H1 (cell line): ENCODE results near the gene MCCD1. TPM values are rescaled to one million over a fixed set of nuclear protein-coding genes. Genes with fewer than 3 reads are reported as not detected.

Experiments
- CTCF ChIA-PET: fragments of 300-600 bp; sonication (Branson Sonifier 250); formaldehyde crosslinking; loops from one replicate; lab custom pipeline; 2021; ENCODE audit not compliant: partially characterized antibody; lab: Charles Lee
- POLR2A ChIA-PET: fragments of 300-600 bp; sonication (Branson Sonifier 250); formaldehyde crosslinking; loops from one replicate; lab custom pipeline; 2021; ENCODE audit warnings: inconsistent platforms; ENCODE audit not compliant: partially characterized antibody; lab: Charles Lee
- DNase-seq, 2 experiments: peaks; one replicate each; pipeline versions ENCODE4 v3.0.0 to v3.0.0-alpha.2; 2010 to 2022; ENCODE audit warnings: low spot score in 2 of 2, low read depth in 1 of 2, mixed read lengths in 1 of 2
- FAIRE-seq: peaks from 2 replicates; lab custom pipeline; 2011; peaks lifted over from hg19 to GRCh38; lab: Jason Lieb, UNC
- H2AFZ ChIP-seq: 2 replicates; pipeline ENCODE4 v1.8.1; 2012; ENCODE audit warnings: low read length, inconsistent platforms
- H2AK5ac ChIP-seq: 2 replicates; pipeline ENCODE4 v1.6.1; 2013; ENCODE audit warnings: low read depth, low read length
- H2BK120ac ChIP-seq: replicated peaks from 2 replicates; pipeline ENCODE3; 2013; ENCODE audit warnings: low read depth, low read length, inconsistent platforms
- H2BK12ac ChIP-seq: 2 replicates; pipeline ENCODE4 v1.6.1; 2013; ENCODE audit warnings: low read depth, low read length
- H2BK15ac ChIP-seq: 2 replicates; pipeline ENCODE4 v1.6.1; 2013; ENCODE audit warnings: low read length
- H2BK20ac ChIP-seq: 2 replicates; pipeline ENCODE4 v1.6.1; 2013; ENCODE audit warnings: low read length
- H2BK5ac ChIP-seq: 2 replicates; pipeline ENCODE4 v1.6.1; 2013; ENCODE audit warnings: low read depth, low read length
- H3K14ac ChIP-seq: 2 replicates; pipeline ENCODE4 v1.6.1; 2013; ENCODE audit warnings: inconsistent platforms; ENCODE audit not compliant: insufficient read length
- H3K18ac ChIP-seq: 2 replicates; pipeline ENCODE4 v1.6.1; 2013; ENCODE audit warnings: low read length; ENCODE audit errors: extremely low read depth
- H3K23ac ChIP-seq: 2 replicates; pipeline ENCODE4 v1.6.1; 2013; ENCODE audit warnings: inconsistent platforms; ENCODE audit not compliant: insufficient read length
- H3K23me2 ChIP-seq: 2 replicates; pipeline ENCODE4 v1.6.1; 2013; ENCODE audit warnings: low read depth, low read length
- H3K27ac ChIP-seq: 2 replicates; pipeline ENCODE4 v1.6.1; 2011; ENCODE audit warnings: low read depth, low read length, inconsistent platforms
- H3K27me3 ChIP-seq, 4 experiments: replicated peaks in 1 of 4; 1 replicate in 1 of 4; 2 replicates in 3 of 4; pipeline versions ENCODE4 v1.6.1 to v1.8.1; 2011 to 2013; ENCODE audit warnings: low read length in 3 of 4, mild to moderate bottlenecking in 3 of 4, inconsistent platforms in 2 of 4, mixed read lengths in 2 of 4, moderate library complexity in 1 of 4; ENCODE audit not compliant: control insufficient read depth in 3 of 4, insufficient read depth in 3 of 4; ENCODE audit errors: extremely low read depth in 1 of 4
- H3K36me3 ChIP-seq, 4 experiments: 2 replicates each; pipeline versions ENCODE4 v1.6.1 to v1.8.1; 2011 to 2013; ENCODE audit warnings: mild to moderate bottlenecking in 4 of 4, low read length in 3 of 4, moderate library complexity in 2 of 4, control low read depth in 1 of 4, inconsistent platforms in 1 of 4; ENCODE audit not compliant: insufficient read depth in 4 of 4, control insufficient read depth in 2 of 4
- H3K4ac ChIP-seq: replicated peaks from 2 replicates; pipeline ENCODE3; 2013; ENCODE audit warnings: low read length, low read depth, mixed read lengths, inconsistent platforms; ENCODE audit not compliant: insufficient read length
- H3K4me1 ChIP-seq, 4 experiments: replicated peaks in 1 of 4; 1 replicate in 1 of 4; 2 replicates in 3 of 4; pipeline versions ENCODE4 v1.6.1 to v1.8.1; 2011 to 2013; ENCODE audit warnings: low read length in 3 of 4, inconsistent platforms in 2 of 4, mixed read lengths in 1 of 4; ENCODE audit not compliant: insufficient read depth in 4 of 4, control insufficient read depth in 3 of 4
- H3K4me2 ChIP-seq, 2 experiments: 2 replicates each; pipeline versions ENCODE4 v1.6.1 to v1.8.1; 2011 to 2013; ENCODE audit warnings: low read depth in 2 of 2, low read length in 2 of 2, control low read depth in 1 of 2, inconsistent platforms in 1 of 2, mild to moderate bottlenecking in 1 of 2; ENCODE audit not compliant: insufficient read depth in 1 of 2
- H3K4me3 ChIP-seq, 4 experiments: fragments of 200-600, 300-600 bp in 1 of 4; sonication (generic), shearing (Covaris generic), sonication (Bioruptor Twin) in 1 of 4; 2 replicates each; pipeline versions ENCODE4 v1.5.1 to v1.8.1; 2011 to 2016; ENCODE audit warnings: low read length in 4 of 4, low read depth in 3 of 4, control low read depth in 2 of 4, inconsistent platforms in 2 of 4, mild to moderate bottlenecking in 2 of 4, mixed read lengths in 1 of 4, moderate library complexity in 1 of 4; ENCODE audit not compliant: insufficient read depth in 2 of 4; ENCODE audit errors: extremely low read depth in 1 of 4
- H3K56ac ChIP-seq: replicated peaks from 2 replicates; pipeline ENCODE3; 2013; ENCODE audit warnings: low read depth, mild to moderate bottlenecking, mixed read lengths, low read length, inconsistent platforms; ENCODE audit not compliant: insufficient read length
- H3K79me1 ChIP-seq: 2 replicates; pipeline ENCODE4 v1.6.1; 2013; ENCODE audit warnings: low read depth, low read length, control low read depth
- H3K79me2 ChIP-seq, 2 experiments: 2 replicates each; pipeline versions ENCODE4 v1.6.1 to v1.8.1; 2012 to 2013; ENCODE audit warnings: low read length in 2 of 2, mild to moderate bottlenecking in 2 of 2, inconsistent platforms in 1 of 2; ENCODE audit not compliant: insufficient read depth in 2 of 2, control insufficient read depth in 1 of 2
- H3K9ac ChIP-seq, 4 experiments: replicated peaks in 1 of 4; 1 replicate in 1 of 4; 2 replicates in 3 of 4; pipeline versions ENCODE4 v1.6.1 to v1.8.1; 2011 to 2013; ENCODE audit warnings: low read depth in 3 of 4, low read length in 3 of 4, control low read depth in 2 of 4, mild to moderate bottlenecking in 2 of 4, moderate library complexity in 2 of 4, inconsistent platforms in 1 of 4; ENCODE audit errors: extremely low read depth in 1 of 4
- H3K9me3 ChIP-seq, 2 experiments: 2 replicates each; pipeline versions ENCODE4 v1.6.1 to v1.8.1; 2012 to 2013; ENCODE audit warnings: mild to moderate bottlenecking in 2 of 2, moderate library complexity in 2 of 2, control low read depth in 1 of 2, inconsistent platforms in 1 of 2, low read depth in 1 of 2, low read length in 1 of 2, mixed read lengths in 1 of 2; ENCODE audit not compliant: insufficient read depth in 2 of 2
- H4K20me1 ChIP-seq, 2 experiments: replicated peaks in 1 of 2; 2 replicates each; pipeline versions ENCODE3 to v1.8.1; 2011 to 2013; ENCODE audit warnings: inconsistent platforms in 2 of 2, low read length in 2 of 2, mild to moderate bottlenecking in 1 of 2; ENCODE audit not compliant: insufficient read depth in 2 of 2, control insufficient read depth in 1 of 2
- H4K5ac ChIP-seq: 2 replicates; pipeline ENCODE4 v1.6.1; 2013; ENCODE audit warnings: low read length, low read depth, mixed read lengths, inconsistent platforms; ENCODE audit not compliant: insufficient read length
- H4K8ac ChIP-seq: 2 replicates; pipeline ENCODE4 v1.8.0; 2013; ENCODE audit warnings: mild to moderate bottlenecking, moderate library complexity, low read length, inconsistent platforms; ENCODE audit not compliant: insufficient read depth; ENCODE audit errors: extremely low read depth
- H4K91ac ChIP-seq: replicated peaks from 2 replicates; pipeline ENCODE3; 2013; ENCODE audit warnings: low read length, mixed read lengths, inconsistent platforms; ENCODE audit not compliant: insufficient read length
- HDAC6 ChIP-seq: IDR thresholded peaks from one replicate; pipeline ENCODE4 v1.7.1; 2012; ENCODE audit warnings: low read depth, mild to moderate bottlenecking, inconsistent platforms, low read length, moderate library complexity
- KDM1A ChIP-seq: fragments of 200-600, 300-600 bp; sonication (generic); IDR thresholded peaks from 2 replicates; pipeline ENCODE4 v1.7.1; 2016; ENCODE audit warnings: mild to moderate bottlenecking, low read length, borderline replicate concordance
- MAX ChIP-seq: IDR thresholded peaks from 2 replicates; pipeline ENCODE4 v1.6.1; 2012; ENCODE audit warnings: inconsistent platforms
- NRF1 ChIP-seq: IDR thresholded peaks from 2 replicates; pipeline ENCODE4 v1.6.1; 2011; ENCODE audit warnings: mild to moderate bottlenecking, low read depth, low read length, improper control_type of control experiment
- POLR2AphosphoS5 ChIP-seq: IDR thresholded peaks from 2 replicates; pipeline ENCODE4 v1.6.1; 2011; ENCODE audit warnings: low read depth, low read length
- SP4 ChIP-seq: IDR thresholded peaks from 2 replicates; pipeline ENCODE4 v1.6.1; 2012; ENCODE audit warnings: low read length, inconsistent platforms
- TAF1 ChIP-seq: IDR thresholded peaks from 2 replicates; pipeline ENCODE4 v1.6.1; 2011; ENCODE audit warnings: mild to moderate bottlenecking, low read depth, low read length
- TBP ChIP-seq: IDR thresholded peaks from 2 replicates; pipeline ENCODE4 v1.6.1; 2011; ENCODE audit warnings: low read depth, low read length, improper control_type of control experiment
- ZNF274 ChIP-seq: IDR thresholded peaks from 2 replicates; pipeline ENCODE4 v1.7.0; 2012; ENCODE audit warnings: low read length, borderline replicate concordance; ENCODE audit errors: extremely low read depth
- WGBS, 2 experiments: shearing (Covaris generic) in 1 of 2; methylation state at CpG; one replicate each; pipeline versions ENCODE4 v1.1.6 to v1.1.7; 2013 to 2015; ENCODE audit warnings: low lambda C conversion rate in 2 of 2, mixed read lengths in 2 of 2, inconsistent platforms in 1 of 2, low coverage in 1 of 2, missing lambda C conversion rate in 1 of 2; ENCODE audit not compliant: insufficient replicate concordance in 2 of 2, insufficient coverage in 1 of 2, insufficient read length in 1 of 2; ENCODE audit errors: extremely low coverage in 1 of 2, missing lambda C conversion rate in 1 of 2; 5-methylcytosine and 5-hydroxymethylcytosine counted together
- polyA plus RNA-seq, 7 experiments: library from polyadenylated mRNA; depleted of rRNA in 3 of 7; stranded (reverse) in 5 of 7; unstranded in 2 of 7; fragments of >200 nt in 5 of 7; fragments of 200-250 nt in 2 of 7; gene quantifications; 1 replicate in 5 of 7; 2 replicates in 1 of 7; 4 replicates in 1 of 7; pipeline versions ENCODE4 v1.2.1 to v1.2.3, GENCODE V29; 2011 to 2013; ENCODE audit warnings: missing spikeins in 2 of 7, mixed read lengths in 2 of 7
- total RNA-seq: library from RNA; stranded (reverse); fragmentation: NEBNext Ultra II Directional; extraction: Animal tissue kit (Norgen Biotek cat#: 25700); gene quantifications from 2 replicates; pipeline ENCODE4 v1.2.1, GENCODE V29; 2021

The MCCD1 gene
- total and polyA plus RNA-seq, 2 of the 8 experiments (the other 6 are each of a cell fraction or from before 2014, with no cell fraction given): not detected

GRCh38 chr6:31547727-31548543 lies 19.2 kb downstream of the MCCD1 start:
- Histone ChIP-seq H4K91ac (peak overlapping the region; percentile 67), H2BK20ac (no peak overlapping the region; the same call in 1 of the 2 replicates), H2BK5ac (no peak overlapping the region), H3K9ac (peak overlapping the region in 2 of 4 experiments; percentile 27 to 46; a peak in 3 of 7 replicates), H2BK120ac (no peak overlapping the region), H3K27me3 (no peaks in the 10 kb centered on the region), H3K79me1 (no peaks in the 10 kb centered on the region; the same call in 1 of the 2 replicates), H2BK12ac (no peak overlapping the region), H3K9me3 (no peaks in the 10 kb centered on the region), H2AFZ (no peak overlapping the region), H4K5ac (no peak overlapping the region), H3K56ac (no peak overlapping the region), H3K4me3 (peak overlapping the region; percentile 33 to 70 (median 51); a peak in 6 of 8 replicates), H3K27ac (no peak overlapping the region; the same call in 1 of the 2 replicates), H3K36me3 (peaks cover 0 to 4% (median 3%) of the 10 kb centered on the region in 4 experiments; a peak in 4 of 8 replicates), H3K18ac (no peak overlapping the region), H3K4me1 (peaks cover 0 to 8% (median 5%) of the 10 kb centered on the region in 4 experiments; a peak in 5 of 7 replicates), H3K14ac (no peak overlapping the region), H3K79me2 (peaks cover 0 to 15% of the 10 kb centered on the region in 2 experiments; a peak in 1 of 4 replicates), H4K8ac (peak overlapping the region; percentile 83), H4K20me1 (no peaks in the 10 kb centered on the region), H3K23me2 (peaks cover 2% of the 10 kb centered on the region; the same call in 1 of the 2 replicates), H3K4me2 (peak overlapping the region; percentile 32 to 84), H3K4ac (no peak overlapping the region), H2AK5ac (no peak overlapping the region), H3K23ac (no peak overlapping the region), H2BK15ac (no peak overlapping the region)
- FAIRE-seq: no peak
- TF ChIP-seq TAF1 (no peak), TBP (no peak), ZNF274 (no peak), SP4 (no peak), NRF1 (no peak), KDM1A (no peak), MAX (no peak), HDAC6 (no peak), POLR2AphosphoS5 (no peak)
- WGBS, 2 experiments: 88 to 100% methylated on average over 1 to 24 of the region's 24 CpGs
- ChIA-PET CTCF (interaction anchor here (0.6 to 24.7 kb wide), 8 partner anchors 17 to 96 kb away, joined by 3 to 613 read pairs (median 6); partner anchors contain the start of genes LST1, LTB, NCR3 and TNF), POLR2A (interaction anchor here (0.6 to 18.4 kb wide), 25 partner anchors 7 to 1222 kb away, joined by 3 to 428 read pairs (median 4); partner anchors contain the start of genes BAG6, C6orf47, GPANK1 and LST1)
- no peak for DNase-seq
